GM19043 (cell line): ENCODE data around the gene PHF5A.

Experiments used
- ATAC-seq: cut with Tn5 transposase; IDR thresholded peaks from one replicate; pipeline ENCODE4 v1.9.1; 2021; ENCODE audit warnings: low read depth; ENCODE audit not compliant: unreplicated experiment

PHF5A gene

GRCh38 chr22:41425660-41426365 is 42.7 kb downstream of the PHF5A start:
- ATAC-seq: no peak

- no peak for ATAC-seq
These were observed 49.8 kb downstream of the PHF5A start for GRCh38 chr22:41418717-41419116.

- ATAC-seq: no peak
These were observed 50.7 kb downstream of the PHF5A start for GRCh38 chr22:41417622-41418390.

GRCh38 chr22:41415554-41415953 is 52.9 kb downstream of the PHF5A start:
- ATAC-seq: no peak

- ATAC-seq: no peak
These were observed 57.3 kb downstream of the PHF5A start for GRCh38 chr22:41411021-41411851.

GRCh38 chr22:41410311-41410751 is 58.2 kb downstream of the PHF5A start:
- ATAC-seq: no peak
